Measurements from ENCODE around the gene TNS4.

Gene TNS4

DNA sequence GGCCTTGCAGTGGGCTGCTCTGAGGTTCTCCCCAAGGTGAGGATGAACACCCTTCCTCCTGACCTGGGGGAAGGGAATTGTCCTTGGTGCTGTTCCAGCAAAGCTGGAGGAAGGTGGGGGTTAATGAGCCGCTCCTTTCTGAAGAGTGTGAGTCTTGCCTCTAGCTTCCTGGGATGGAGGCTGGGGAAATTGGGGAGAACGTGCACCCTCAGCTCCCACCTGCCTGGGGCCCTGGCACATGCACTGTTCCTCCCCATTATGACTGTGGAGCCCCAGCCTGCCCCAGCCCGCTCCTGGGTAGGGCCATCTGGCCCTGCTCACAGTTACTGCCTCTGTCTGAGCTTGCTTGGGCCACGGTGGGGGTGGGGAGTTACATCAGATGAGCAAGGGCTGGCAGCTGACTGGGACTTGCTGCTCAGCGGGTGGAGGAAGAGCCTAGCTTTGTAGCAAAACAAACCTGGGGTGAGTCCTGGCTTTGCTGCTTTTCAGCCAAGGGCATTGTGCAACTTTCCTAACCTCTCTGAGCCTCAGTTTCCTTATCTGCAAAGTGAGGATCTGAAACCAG lies 11.1 kb downstream of the TNS4 start:
- DNase-seq (ENCODE audit: low spot score), result no peak

DNA sequence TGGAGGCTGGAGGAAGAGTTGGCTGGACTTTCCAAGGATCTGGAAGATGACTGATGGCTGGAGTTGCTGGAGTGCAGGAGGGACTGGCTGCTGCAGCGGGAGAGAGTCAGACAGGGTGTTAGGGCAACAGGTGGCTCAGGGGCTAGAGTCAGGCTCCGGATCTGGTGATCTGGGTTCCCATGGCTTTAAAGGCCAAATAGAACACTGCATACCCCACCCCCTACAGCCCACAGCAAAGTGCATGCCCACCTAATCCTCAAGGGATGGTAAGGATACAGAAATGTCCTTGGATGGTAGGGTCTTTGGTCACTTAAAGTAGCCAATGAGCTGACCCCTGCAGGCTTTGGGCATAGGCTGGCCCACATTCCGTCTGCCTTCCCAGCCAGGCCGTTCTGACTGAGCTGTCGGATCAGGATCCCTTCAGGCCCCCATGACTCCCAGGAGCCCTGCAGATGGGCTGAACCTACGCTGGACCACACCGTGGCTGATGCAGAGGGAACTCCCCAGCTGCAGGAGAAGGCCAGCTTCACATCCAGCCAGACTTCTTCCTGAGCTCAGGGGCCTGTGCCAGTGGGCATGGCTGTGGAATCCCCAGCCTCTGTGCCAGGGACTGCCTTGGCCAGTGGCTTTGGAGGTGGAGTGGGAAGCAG lies 13.9 kb downstream of the TNS4 start:
- no peak for DNase-seq (ENCODE audit: low spot score)

DNA sequence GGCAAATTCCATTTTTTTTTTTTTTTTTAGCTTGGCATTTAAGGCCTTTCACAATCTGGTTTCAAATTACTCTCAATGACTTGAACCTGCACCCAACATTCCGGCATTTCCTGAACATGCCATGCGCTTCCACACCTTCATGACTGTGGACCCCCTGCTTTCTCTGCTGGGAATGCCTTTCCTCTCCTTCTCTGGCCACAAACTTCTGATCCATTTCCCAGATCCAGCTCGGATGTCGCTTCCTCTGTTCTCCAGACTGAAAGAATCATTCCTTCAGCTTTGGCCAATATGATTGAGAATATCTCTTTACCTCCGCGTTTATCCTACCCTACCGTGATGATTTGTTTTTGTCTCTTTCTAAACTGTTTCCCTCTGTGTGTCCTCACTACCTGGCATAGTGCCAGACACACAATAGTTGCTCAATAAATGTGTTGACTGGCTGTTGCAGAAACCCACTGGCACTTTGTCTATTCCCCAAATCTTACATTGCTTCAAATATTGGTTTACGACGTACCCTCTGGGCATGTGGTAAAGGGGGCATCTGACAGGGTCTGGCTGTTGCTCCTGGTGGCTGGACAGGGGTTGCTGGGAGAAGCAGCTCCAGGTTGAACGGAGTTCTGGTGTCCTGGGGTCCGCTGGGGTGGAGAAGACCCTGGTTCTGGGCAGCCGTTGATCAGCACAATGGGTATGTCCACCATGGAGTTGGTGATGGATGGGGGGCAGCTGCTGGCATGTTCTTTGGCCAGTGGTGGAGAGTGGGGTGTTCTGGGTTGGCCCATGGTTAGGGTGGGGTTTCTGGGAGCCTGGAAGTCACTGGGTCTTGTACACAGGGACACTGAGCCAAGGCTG lies 14.7 kb downstream of the TNS4 start:
- no peak for DNase-seq (ENCODE audit: low spot score)

DNA sequence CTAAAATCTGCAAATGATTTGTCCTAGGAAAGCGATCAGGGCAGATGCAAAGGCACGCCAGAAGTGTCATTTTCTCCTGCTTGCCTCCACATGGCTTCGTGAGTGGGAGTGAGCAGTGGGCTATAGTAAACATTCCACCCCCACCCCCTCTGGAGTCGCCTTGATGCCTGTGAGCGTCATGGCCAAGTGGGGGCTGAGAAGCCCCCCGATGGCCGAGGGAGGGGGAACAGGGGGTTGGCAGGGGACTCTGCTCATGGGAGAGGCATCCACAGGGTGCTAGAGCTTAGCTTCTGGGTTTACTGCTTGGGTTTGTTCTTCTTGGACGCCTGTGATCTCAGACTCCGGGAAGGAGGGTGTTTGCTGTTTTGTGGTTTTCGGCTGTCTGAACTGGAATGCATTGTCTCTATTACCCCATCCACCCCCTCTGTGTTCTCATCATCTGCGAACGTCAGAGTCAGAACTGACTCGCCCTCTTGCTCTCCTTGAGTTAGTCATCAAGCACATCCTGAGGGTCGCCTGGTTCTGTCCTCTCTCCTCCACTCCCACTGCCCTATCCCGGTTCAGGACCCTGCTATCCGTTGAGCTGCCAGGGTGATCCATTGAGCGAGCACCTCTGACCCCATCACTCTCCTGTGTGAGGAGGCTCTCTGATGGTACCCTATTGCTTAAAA lies 15.4 kb downstream of the TNS4 start:
- DNase-seq (ENCODE audit: low spot score), result peak; percentile 28

DNA sequence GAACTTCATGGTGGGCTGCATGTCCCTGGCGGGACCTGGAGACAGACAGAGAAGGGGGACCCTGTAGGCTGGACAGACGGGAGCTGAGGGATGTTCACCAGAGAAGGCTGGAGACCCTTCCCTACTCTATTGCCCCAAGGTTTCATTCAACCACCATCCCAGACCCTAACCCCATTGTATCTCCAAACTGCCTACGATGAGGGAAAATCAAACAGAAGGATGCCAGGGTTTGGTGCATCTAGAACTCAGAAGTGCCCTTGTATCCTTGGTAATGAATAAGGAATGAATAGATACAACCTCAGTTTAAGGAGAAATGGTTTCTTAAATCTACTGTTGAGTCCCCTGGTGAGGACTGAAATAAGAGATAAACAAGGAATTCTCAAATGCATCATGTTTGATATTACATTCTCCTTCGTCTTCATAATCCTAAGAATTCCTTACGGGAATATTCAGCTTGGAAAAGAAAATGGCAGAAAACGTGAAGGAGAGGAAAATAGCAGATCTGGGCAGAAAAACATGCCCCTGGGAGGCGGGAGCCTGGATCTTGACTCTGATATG lies 16.4 kb downstream of the TNS4 start:
- DNase-seq (ENCODE audit: low spot score), result no peak

DNA sequence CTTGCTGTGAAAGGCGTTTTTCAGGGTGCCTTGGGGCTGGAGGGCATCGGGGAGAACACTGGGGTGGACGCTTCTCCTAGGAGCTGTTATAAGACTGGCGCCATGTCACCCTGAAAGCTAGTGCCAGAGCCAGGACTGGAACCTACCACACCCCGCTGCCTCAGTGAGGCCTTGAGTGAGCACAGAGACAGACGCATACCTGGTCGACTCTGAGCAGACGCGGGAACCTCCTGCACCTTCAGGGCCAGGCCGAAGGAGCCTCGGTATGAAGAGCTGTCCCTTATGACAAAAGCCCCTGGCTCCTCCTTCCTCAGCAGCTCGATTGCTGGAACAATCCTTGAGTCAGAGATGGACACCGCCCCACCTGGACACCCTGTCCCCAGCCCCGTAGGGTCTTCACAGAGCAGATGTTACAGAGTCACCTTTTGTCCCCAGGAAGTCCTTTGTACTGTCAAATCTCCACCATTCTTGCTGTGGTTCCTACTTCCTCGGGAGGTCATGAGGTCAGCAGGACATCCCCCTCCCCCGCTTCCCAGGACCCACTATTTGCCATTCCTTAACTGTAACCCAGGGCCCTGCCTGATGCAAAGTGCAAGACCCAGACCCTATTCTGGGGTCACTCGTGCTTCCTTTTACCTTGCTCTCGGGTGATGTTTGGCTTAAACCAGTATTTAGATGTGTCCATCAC lies 17.0 kb downstream of the TNS4 start:
- DNase-seq (ENCODE audit: low spot score), result no peak

DNA sequence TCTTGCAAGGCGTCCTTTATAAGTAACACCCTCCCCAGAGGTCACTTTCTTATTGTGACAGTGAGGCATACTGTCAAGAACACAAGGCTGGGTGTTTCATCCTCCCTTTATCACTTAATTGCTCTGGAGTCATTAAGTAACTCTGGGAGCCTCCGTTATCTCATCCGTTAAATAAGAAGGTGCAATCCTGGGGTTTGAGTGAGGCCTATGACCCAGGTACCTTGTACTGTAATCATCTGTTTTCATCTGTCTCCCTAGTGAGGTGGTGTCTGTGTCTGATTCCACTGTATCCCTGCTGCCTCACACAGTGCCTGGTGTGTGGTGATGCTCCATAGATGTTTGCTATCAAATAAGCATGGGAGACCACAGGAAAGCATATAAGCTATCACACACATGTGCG lies 17.7 kb downstream of the TNS4 start:
- DNase-seq (ENCODE audit: low spot score), result no peak

DNA sequence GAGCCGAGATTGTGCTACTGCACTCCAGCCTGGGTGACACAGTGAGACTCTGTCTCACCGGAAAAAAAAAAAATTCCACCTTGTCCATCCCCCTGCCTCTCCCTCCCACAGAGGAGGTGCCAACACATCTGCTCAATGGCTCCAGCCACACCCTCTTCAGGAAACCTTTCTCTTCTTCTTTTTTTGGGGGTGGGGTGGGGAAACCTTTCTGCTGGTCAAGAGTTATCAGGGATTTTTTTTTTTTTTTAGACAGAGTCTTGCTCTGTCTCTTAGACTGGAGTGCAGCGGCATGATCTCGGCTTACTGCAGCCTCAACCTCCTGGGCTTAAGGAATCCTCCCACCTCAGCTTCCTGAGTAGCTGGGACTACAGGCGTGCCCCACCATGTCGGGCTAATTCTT lies 18.7 kb downstream of the TNS4 start:
- no peak for DNase-seq (ENCODE audit: low spot score)

DNA sequence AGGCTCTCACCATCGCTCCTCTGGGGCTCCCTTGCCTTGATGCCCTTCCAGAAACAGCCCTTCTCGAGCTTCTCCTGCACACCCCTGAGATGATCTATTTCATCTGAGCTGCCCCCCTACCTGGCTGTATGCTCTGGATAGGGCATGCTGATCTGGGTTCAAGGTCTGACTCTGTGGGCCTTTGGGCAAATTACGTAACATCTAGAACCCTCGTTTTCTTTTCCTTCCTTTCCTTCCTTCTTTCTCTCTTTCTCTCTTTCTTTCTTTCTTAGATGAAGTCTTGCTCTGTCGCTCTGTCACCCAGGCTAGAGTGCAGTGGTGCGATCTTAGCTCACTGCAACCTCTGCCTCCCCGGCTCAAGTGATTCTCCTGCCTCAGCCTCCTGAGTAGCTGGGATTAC lies 20.3 kb downstream of the TNS4 start:
- DNase-seq (ENCODE audit: low spot score), result no peak

DNA sequence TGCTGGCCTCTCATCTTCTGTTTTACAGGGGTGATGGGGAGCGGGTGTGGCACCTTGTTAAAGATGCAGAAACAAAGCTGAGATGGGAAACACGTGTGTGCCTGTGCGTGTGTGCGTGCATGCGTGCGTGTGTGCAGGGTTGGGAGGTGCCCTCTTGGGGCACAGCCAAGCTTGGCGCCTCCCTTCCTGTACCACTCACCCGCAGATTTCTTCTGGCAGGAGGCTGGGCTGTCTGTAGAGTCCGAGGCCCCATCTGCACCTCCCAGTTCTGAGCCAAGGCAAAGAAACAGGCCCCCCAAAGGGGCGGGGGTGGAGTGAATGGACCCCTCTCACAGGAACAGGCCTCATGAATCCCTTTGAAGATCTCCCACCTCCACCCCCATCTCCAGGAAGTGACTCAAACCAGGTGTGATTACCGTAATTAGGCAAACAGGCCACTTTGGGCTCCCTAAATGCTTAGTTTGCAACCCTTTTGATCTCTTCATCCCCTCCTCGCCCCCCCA lies 20.9 kb downstream of the TNS4 start:
- peak; percentile 84 for DNase-seq (ENCODE audit: low spot score)

DNA sequence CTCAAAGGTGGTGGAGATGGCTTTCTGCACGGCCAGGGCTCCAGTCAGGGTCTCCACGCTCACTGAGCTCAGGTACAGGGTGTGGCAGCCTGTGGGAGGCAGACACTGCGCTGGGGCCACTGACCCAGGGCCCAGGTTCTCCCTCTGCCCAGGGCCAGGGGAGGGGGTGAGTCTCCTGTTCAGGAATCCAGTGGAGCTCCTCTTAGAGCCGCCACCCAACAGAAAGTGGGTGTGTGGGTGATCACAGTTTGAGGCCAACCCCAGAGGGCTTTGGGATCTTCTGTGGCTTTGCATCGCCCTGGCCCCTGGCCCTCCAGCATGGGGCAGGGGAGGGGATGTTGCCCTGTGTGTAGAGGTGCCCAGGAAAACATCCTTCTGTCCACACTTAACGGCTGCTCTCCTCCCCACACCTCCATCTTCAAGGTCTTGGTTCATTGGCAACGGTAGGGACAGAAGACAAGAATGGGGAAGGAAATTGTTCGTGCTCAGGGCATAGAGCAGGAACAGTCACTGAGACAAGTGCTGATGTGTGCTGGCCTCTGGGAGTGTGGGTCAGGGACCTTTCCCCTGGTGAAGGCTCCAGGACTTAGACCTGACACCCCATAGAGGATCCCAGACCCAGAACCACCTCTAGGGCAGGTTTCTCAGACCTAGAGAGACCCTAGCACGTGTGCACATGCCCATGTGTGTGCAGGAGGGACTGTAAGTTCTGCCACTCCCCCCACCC lies 21.5 kb downstream of the TNS4 start:
- no peak for DNase-seq (ENCODE audit: low spot score)

DNA sequence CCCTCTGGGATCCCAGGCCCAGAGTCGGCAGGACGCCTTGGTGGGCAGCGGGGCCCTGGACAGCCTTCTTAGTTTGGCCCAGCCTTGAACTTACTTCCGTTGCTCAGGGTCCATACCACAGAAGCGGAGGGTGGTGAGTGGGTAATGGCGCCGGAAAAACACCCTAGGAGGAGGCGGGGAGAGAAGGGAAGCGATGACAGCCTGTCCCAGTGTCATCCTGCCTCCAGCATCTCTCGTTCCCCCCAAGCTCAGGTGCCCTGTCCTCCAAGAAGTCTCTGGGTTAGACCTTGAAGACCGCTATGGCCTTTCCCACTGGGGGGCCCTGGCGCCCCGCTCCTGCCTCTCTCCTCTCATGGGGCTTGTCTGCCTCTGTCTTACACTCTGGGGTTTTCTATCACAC lies 22.9 kb downstream of the TNS4 start:
- DNase-seq (ENCODE audit: low spot score), result no peak

DNA sequence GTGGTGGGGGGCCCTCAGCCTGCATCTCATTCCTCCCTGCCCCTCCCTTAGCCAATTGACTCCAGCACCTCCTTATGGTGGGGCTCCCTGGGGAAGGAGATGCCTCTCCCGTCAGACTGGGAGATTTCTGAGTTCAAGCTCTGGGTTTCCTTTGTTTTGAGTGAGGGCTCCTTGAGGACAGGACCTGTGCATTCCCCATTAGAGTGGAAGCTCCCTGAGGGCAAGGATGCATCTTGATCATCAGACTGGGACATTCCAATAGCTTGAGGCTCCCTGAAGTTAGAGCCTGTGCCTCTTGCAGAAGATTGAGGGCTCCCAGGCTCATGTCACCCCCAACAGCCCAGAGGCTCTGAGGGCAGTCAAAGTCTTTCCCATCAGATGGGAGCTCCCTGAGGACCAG lies 23.6 kb downstream of the TNS4 start:
- no peak for DNase-seq (ENCODE audit: low spot score)

DNA sequence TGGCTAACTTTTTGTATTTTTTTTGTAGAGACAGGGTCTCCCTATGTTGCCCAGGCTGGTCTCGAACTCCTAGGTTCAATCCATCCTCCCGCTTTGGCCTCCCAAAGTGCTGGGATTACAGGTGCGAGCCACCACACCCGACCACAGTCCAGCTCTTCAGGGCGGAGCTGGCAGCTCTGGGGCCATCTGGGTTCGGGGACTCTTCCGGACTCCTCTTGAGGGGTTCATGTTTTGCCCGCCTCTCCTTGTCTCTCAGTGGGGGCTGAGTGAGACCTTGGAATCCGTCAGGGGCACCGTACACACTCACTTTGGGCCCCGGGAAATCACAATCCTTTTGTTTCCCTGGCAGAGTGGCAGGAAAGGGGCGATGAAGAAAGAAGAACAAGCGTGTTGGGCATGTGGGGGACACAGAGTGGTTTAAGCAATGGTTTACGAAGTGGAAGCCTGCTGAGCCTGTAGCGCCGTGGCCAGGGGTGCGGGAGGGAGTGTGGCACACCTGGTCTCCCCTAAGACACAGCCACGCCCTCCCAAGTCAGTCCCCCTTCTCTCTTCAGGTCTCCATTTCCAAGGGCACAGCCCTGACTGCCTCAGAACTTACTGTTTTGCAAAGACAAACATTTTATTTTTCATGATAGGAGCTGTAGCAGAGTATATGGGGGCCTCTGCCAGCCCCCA lies 26.1 kb downstream of the TNS4 start:
- no peak for DNase-seq (ENCODE audit: low spot score)

DNA sequence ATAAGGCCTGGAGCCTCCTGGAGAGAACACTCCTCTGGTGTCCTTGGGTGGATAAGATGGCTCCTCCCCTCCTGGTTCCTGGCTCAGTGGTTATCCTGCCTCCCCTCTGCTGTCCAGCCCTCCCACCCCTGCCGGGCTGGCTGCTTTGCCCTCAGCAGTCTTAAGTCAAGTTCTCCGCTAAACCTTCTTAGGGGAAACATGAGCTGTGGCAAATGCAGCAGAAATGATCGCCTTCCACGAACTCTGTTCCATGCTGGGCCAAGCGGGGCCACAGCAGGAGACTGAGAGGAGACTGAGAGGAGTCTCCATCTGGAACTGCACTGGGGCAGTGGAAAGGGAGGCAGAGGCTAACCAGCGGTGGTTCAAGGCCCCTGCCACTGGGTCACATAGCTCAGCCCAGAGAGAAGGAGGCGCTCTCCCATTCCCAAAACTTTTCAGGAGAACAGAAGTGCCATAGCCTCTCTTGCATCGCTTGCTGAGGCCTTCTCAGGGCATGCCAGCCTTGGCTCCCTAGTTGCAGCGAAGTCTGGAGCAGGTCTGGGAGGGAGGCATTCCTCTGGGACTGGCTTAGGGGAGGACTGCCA lies 26.9 kb downstream of the TNS4 start:
- DNase-seq (ENCODE audit: low spot score), result no peak

DNA sequence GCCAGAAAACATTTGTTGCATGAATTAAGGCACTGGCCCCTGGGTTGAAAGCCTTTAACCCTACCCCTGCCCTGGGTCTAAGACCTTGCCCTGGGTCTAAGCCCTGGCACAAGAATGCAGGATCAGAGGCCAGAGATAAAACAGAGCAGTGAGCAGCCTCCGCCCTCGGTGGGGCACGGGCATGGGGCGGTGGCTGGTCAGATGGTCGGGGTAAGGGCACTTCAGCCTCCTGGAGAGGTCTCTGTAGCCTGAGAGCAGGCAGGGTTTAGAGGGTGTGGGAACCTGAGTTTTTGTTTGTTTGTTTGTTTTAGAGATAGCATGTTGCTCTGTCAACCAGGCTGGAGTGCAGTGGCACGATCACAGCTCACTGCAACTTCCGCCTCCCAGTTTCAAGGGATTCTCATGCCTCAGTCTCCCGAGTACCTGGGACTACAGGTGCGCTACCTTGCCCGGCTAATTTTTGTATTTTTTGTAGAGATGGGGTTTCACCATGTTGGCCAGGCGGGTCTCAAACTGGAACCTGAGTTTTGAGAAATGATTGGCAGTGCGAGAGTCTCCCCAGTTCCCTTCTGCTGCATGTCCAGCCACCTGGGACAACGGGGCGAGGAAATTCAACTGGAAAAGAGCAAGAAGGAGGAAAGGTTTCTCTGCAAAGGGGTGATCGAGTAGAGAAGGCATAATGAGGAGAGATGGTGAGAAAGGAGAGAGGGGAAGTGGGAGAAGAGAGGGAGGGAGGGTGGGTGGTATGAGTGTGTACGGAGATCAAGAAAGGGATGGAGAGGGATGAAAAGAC lies 27.7 kb downstream of the TNS4 start:
- no peak for DNase-seq (ENCODE audit: low spot score)

DNA sequence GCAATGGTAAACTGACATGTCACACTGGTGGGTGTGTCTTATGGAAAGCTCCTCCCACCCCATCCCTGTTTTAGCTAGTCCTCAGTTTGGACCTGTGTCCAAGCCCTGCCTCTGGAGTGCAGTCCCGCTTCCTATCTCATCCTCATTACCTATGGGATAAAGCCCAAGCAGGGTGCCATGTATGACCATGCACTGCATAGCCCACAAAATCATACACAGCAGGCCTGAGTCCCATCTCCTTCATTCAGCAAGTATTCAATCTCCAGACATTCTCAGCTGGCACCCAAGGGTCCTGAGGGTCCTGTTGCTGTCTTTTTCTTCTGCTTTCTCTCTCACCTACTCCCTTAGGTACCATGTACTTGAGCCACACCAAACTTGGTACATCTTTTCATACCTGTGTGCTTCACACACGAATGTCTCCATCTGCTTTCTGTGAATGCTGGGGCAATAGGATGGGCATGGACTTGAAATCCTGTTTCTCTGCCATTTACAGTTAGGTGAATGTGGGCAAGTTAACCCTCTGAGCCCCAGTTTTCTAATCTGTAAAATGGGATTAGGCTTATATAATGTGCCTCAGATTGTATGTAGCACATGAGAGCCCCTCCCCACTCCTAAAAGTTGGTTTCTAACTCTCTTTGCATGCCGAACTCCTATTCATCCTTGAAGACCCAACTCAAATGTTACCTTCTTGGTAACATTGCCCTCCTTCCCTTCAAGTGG lies 28.5 kb downstream of the TNS4 start:
- DNase-seq (ENCODE audit: low spot score), result no peak
